C4-2B (cell line): ENCODE results near the gene GPX2.
A peak's percentile ranks its signal among the peaks of the same experiment; 100 is the strongest.
"Not testable (repeated sequence)": the region's sequence is repeated elsewhere in the genome, so short reads cannot be mapped to it uniquely, and the experiment has no call there.

ENCODE experiments used
- H3K27ac ChIP-seq: fragments of 450-650 bp; 2 replicates; pipeline ENCODE4 v1.5.1; 2017
- CTCF ChIP-seq: fragments of 450-650 bp; conservative IDR thresholded peaks from 2 replicates; pipeline ENCODE4 v1.5.1; 2017; ENCODE audit warnings: mild to moderate bottlenecking
- ZFX ChIP-seq: fragments of 450-650 bp; IDR thresholded peaks from 2 replicates; pipeline ENCODE4 v1.6.1; 2017

GPX2 gene

GRCh38 chr14:64919618-64920017, 22.9 kb downstream of the GPX2 start:
- TF ChIP-seq ZFX (no peak), CTCF (no peak)
- H3K27ac ChIP-seq: no peak overlapping the region

- TF ChIP-seq ZFX (no peak), CTCF (no peak)
- no peak overlapping the region for H3K27ac ChIP-seq
Measured at GRCh38 chr14:64919215-64919614, 23.3 kb downstream of the GPX2 start.

GRCh38 chr14:64918216-64918615, 24.3 kb downstream of the GPX2 start:
- TF ChIP-seq CTCF (no peak), ZFX (no peak)

GRCh38 chr14:64915797-64916196, 26.7 kb downstream of the GPX2 start:
- H3K27ac ChIP-seq: no peak overlapping the region

More at GRCh38 chr14:64918216-64918615, 24.3 kb downstream of the GPX2 start:
- H3K27ac ChIP-seq: no peak overlapping the region

GRCh38 chr14:64915029-64915424, 27.5 kb downstream of the GPX2 start:
- peak overlapping the region; percentile 83 for H3K27ac ChIP-seq
- TF ChIP-seq ZFX: no peak
- no peak for TF ChIP-seq CTCF

More at GRCh38 chr14:64915797-64916196, 26.7 kb downstream of the GPX2 start:
- TF ChIP-seq ZFX: no peak
- no peak for TF ChIP-seq CTCF

GRCh38 chr14:64914237-64915028, 28.1 kb downstream of the GPX2 start, which contains the start of gene CHURC1:
CHURC1 (plus strand) TSS chr14:64914455; CDS start chr14:64914496, 41 bp downstream.
- peak; percentile 54 for TF ChIP-seq ZFX
- TF ChIP-seq CTCF: no peak

GRCh38 chr14:64913477-64913876, 29.1 kb downstream of the GPX2 start:
- H3K27ac ChIP-seq: not testable (repeated sequence)

More at GRCh38 chr14:64914237-64915028, 28.1 kb downstream of the GPX2 start, which contains the start of gene CHURC1:
- peak within 1 kb of the TSS; percentile 83 for H3K27ac ChIP-seq

GRCh38 chr14:64912261-64912660, 30.3 kb downstream of the GPX2 start:
- no peak for TF ChIP-seq ZFX
- no peak for TF ChIP-seq CTCF
- no peak overlapping the region for H3K27ac ChIP-seq
